Measurements from ENCODE around the gene SEMA3B. TPM values are rescaled to one million over a fixed set of nuclear protein-coding genes. Genes with fewer than 3 reads are reported as not detected.

The SEMA3B gene
- total and polyA plus RNA-seq, 2 experiments from 2014 or later: 2.4 to 3.3 TPM

DNA sequence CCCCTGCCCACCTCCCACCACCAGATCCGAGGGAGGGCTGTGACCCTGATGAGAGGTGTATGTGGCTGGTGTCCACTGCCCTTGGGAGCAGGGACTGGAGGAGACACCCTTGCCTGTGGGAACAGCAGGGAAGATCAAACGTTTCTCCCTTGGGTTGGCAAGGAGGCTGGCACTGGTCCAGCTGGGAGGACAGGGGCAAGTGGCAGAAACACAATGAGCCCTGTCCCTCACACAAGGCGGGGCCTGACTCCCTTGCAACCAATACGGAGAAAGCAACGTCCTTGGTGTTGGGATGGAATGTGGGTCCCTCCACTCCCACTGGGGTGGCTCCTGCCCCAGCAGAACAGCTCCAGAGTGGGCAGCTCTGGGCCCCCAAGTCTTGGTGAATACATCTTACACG lies 48.4 kb downstream of the SEMA3B start:
- peaks cover 14% of the 10 kb centered on the region for H3K9me3 Mint-ChIP-seq
- no peaks in the 10 kb centered on the region for H3K27me3 ChIP-seq (ENCODE audit: insufficient read depth)
- peaks cover 8% of the 10 kb centered on the region for H3K36me3 ChIP-seq (ENCODE audit: insufficient read depth)
- no peak overlapping the region for H3K27ac ChIP-seq (ENCODE audit: low read depth)
- peaks cover 20% of the 10 kb centered on the region for H3K4me1 Mint-ChIP-seq
- peaks cover 5% of the 10 kb centered on the region; the same call in 1 of the 2 replicates for H4K20me1 ChIP-seq (replicated peaks; ENCODE audit: insufficient read depth)
- ATAC-seq (no peak), DNase-seq (ENCODE audit: low spot score) (no peak)
- no peaks in the 10 kb centered on the region for H3K9me2 ChIP-seq (ENCODE audit: insufficient read depth)
- peaks cover 65% of the 10 kb centered on the region for H3K36me3 Mint-ChIP-seq (ENCODE audit: low read depth)
- H3F3A ChIP-seq (replicated peaks; ENCODE audit: low read depth): peaks cover 14% of the 10 kb centered on the region; the same call in 1 of the 2 replicates
- peaks cover 6% of the 10 kb centered on the region; the same call in 1 of the 2 replicates for H3K4me1 ChIP-seq (ENCODE audit: insufficient read depth)
- no peak overlapping the region for H3K27ac Mint-ChIP-seq
- peaks cover 5% of the 10 kb centered on the region for H3K27me3 Mint-ChIP-seq (ENCODE audit: insufficient read depth, low read depth, poor library complexity)
- TF ChIP-seq EZH2 (IDR thresholded peaks at IDR 0.05; ENCODE audit: low read depth, unreplicated experiment) (no peak), ZNF114 (CRISPR knock-in tag; IDR thresholded peaks at IDR 0.05) (no peak), NANOG (IDR thresholded peaks at IDR 0.05; ENCODE audit: borderline replicate concordance) (no peak), ZNF331 (CRISPR knock-in tag; IDR thresholded peaks at IDR 0.05; ENCODE audit: low read depth) (no peak)
- TF ChIP-seq, protein P1, sequence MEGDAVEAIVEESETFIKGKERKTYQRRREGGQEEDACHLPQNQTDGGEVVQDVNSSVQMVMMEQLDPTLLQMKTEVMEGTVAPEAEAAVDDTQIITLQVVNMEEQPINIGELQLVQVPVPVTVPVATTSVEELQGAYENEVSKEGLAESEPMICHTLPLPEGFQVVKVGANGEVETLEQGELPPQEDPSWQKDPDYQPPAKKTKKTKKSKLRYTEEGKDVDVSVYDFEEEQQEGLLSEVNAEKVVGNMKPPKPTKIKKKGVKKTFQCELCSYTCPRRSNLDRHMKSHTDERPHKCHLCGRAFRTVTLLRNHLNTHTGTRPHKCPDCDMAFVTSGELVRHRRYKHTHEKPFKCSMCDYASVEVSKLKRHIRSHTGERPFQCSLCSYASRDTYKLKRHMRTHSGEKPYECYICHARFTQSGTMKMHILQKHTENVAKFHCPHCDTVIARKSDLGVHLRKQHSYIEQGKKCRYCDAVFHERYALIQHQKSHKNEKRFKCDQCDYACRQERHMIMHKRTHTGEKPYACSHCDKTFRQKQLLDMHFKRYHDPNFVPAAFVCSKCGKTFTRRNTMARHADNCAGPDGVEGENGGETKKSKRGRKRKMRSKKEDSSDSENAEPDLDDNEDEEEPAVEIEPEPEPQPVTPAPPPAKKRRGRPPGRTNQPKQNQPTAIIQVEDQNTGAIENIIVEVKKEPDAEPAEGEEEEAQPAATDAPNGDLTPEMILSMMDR (conservative IDR thresholded peaks at IDR 0.05; ENCODE audit: low read depth in 2 of 2): no peak
- TF ChIP-seq, protein P2, sequence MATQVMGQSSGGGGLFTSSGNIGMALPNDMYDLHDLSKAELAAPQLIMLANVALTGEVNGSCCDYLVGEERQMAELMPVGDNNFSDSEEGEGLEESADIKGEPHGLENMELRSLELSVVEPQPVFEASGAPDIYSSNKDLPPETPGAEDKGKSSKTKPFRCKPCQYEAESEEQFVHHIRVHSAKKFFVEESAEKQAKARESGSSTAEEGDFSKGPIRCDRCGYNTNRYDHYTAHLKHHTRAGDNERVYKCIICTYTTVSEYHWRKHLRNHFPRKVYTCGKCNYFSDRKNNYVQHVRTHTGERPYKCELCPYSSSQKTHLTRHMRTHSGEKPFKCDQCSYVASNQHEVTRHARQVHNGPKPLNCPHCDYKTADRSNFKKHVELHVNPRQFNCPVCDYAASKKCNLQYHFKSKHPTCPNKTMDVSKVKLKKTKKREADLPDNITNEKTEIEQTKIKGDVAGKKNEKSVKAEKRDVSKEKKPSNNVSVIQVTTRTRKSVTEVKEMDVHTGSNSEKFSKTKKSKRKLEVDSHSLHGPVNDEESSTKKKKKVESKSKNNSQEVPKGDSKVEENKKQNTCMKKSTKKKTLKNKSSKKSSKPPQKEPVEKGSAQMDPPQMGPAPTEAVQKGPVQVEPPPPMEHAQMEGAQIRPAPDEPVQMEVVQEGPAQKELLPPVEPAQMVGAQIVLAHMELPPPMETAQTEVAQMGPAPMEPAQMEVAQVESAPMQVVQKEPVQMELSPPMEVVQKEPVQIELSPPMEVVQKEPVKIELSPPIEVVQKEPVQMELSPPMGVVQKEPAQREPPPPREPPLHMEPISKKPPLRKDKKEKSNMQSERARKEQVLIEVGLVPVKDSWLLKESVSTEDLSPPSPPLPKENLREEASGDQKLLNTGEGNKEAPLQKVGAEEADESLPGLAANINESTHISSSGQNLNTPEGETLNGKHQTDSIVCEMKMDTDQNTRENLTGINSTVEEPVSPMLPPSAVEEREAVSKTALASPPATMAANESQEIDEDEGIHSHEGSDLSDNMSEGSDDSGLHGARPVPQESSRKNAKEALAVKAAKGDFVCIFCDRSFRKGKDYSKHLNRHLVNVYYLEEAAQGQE (IDR thresholded peaks at IDR 0.05; ENCODE audit: unreplicated experiment): no peak
- TF ChIP-seq, protein P3, sequence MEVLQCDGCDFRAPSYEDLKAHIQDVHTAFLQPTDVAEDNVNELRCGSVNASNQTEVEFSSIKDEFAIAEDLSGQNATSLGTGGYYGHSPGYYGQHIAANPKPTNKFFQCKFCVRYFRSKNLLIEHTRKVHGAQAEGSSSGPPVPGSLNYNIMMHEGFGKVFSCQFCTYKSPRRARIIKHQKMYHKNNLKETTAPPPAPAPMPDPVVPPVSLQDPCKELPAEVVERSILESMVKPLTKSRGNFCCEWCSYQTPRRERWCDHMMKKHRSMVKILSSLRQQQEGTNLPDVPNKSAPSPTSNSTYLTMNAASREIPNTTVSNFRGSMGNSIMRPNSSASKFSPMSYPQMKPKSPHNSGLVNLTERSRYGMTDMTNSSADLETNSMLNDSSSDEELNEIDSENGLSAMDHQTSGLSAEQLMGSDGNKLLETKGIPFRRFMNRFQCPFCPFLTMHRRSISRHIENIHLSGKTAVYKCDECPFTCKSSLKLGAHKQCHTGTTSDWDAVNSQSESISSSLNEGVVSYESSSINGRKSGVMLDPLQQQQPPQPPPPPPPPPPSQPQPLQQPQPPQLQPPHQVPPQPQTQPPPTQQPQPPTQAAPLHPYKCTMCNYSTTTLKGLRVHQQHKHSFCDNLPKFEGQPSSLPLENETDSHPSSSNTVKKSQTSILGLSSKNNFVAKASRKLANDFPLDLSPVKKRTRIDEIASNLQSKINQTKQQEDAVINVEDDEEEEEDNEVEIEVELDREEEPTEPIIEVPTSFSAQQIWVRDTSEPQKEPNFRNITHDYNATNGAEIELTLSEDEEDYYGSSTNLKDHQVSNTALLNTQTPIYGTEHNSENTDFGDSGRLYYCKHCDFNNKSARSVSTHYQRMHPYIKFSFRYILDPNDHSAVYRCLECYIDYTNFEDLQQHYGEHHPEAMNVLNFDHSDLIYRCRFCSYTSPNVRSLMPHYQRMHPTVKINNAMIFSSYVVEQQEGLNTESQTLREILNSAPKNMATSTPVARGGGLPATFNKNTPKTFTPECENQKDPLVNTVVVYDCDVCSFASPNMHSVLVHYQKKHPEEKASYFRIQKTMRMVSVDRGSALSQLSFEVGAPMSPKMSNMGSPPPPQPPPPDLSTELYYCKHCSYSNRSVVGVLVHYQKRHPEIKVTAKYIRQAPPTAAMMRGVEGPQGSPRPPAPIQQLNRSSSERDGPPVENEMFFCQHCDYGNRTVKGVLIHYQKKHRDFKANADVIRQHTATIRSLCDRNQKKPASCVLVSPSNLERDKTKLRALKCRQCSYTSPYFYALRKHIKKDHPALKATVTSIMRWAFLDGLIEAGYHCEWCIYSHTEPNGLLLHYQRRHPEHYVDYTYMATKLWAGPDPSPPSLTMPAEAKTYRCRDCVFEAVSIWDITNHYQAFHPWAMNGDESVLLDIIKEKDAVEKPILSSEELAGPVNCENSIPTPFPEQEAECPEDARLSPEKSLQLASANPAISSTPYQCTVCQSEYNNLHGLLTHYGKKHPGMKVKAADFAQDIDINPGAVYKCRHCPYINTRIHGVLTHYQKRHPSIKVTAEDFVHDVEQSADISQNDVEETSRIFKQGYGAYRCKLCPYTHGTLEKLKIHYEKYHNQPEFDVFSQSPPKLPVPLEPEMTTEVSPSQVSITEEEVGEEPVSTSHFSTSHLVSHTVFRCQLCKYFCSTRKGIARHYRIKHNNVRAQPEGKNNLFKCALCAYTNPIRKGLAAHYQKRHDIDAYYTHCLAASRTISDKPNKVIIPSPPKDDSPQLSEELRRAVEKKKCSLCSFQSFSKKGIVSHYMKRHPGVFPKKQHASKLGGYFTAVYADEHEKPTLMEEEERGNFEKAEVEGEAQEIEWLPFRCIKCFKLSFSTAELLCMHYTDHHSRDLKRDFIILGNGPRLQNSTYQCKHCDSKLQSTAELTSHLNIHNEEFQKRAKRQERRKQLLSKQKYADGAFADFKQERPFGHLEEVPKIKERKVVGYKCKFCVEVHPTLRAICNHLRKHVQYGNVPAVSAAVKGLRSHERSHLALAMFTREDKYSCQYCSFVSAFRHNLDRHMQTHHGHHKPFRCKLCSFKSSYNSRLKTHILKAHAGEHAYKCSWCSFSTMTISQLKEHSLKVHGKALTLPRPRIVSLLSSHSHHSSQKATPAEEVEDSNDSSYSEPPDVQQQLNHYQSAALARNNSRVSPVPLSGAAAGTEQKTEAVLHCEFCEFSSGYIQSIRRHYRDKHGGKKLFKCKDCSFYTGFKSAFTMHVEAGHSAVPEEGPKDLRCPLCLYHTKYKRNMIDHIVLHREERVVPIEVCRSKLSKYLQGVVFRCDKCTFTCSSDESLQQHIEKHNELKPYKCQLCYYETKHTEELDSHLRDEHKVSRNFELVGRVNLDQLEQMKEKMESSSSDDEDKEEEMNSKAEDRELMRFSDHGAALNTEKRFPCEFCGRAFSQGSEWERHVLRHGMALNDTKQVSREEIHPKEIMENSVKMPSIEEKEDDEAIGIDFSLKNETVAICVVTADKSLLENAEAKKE (CRISPR knock-in tag; IDR thresholded peaks at IDR 0.05): no peak
- no peak overlapping the region for H2AFZ ChIP-seq
- no peak overlapping the region for H3K4me3 ChIP-seq
- no peak overlapping the region for H3K4me3 Mint-ChIP-seq
- H3K4me2 ChIP-seq: no peak overlapping the region
- H3K79me2 ChIP-seq (replicated peaks; ENCODE audit: insufficient read depth): peaks cover 26% of the 10 kb centered on the region
